Cardiac fibroblast (primary cell): ENCODE results near the gene SCNM1.
"Not testable (repeated sequence)": the region's sequence is repeated elsewhere in the genome, so short reads cannot be mapped to it uniquely, and the experiment has no call there.

ENCODE experiments used
- DNase-seq, 2 donors: peaks; one replicate each; pipeline versions ENCODE4 v3.0.0 to v3.0.0-alpha.2; 2010; ENCODE audit warnings: low read depth in 2 of 2
- H3K4me3 ChIP-seq, 2 donors: replicated peaks in 1 of 2; 1 replicate in 1 of 2; 2 replicates in 1 of 2; pipeline ENCODE4 v1.5.1; 2011; ENCODE audit warnings: low read depth in 2 of 2, low read length in 2 of 2, mild to moderate bottlenecking in 2 of 2, moderate library complexity in 1 of 2
- CTCF ChIP-seq: IDR thresholded peaks from one replicate; pipeline ENCODE4 v1.5.1; 2011; ENCODE audit warnings: low read depth, mild to moderate bottlenecking, low read length, inconsistent platforms

The SCNM1 gene

GRCh38 chr1:151193304-151193703 lies 27.4 kb downstream of the SCNM1 start:
- no peak overlapping the region for H3K4me3 ChIP-seq
- no peak for TF ChIP-seq CTCF
- DNase-seq = no peak

GRCh38 chr1:151193856-151194255 lies 27.9 kb downstream of the SCNM1 start:
- no peak overlapping the region for H3K4me3 ChIP-seq
- DNase-seq = no peak
- TF ChIP-seq CTCF = no peak

GRCh38 chr1:151194894-151195594 lies 29.1 kb downstream of the SCNM1 start:
- H3K4me3 ChIP-seq = not testable (repeated sequence)
- DNase-seq = peak; percentile 94 to 97

GRCh38 chr1:151196292-151196800 lies 30.4 kb downstream of the SCNM1 start:
- H3K4me3 ChIP-seq = peak overlapping the region in 1 of 2 donors; percentile 21
- DNase-seq = peak; percentile 90 to 93
- TF ChIP-seq CTCF = peak; percentile 54

- no peak for TF ChIP-seq CTCF
- no peak for DNase-seq
- peak overlapping the region; percentile 87 to 99 for H3K4me3 ChIP-seq
These were observed 31.9 kb downstream of the SCNM1 start for GRCh38 chr1:151197863-151198253.

GRCh38 chr1:151198254-151199127 lies 32.5 kb downstream of the SCNM1 start, which contains the start of gene PIP5K1A:
Gene PIP5K1A, plus strand, starts transcription at chr1:151198552. Its CDS starts 445 bp downstream, at chr1:151198997.
- no peak for TF ChIP-seq CTCF
- DNase-seq = peak; percentile 99
- H3K4me3 ChIP-seq = peak within 1 kb of the TSS; percentile 87 to 99

GRCh38 chr1:151199873-151200581 lies 34.1 kb downstream of the SCNM1 start:
- TF ChIP-seq CTCF = no peak
- DNase-seq = peak; percentile 86 to 95
- peak overlapping the region; percentile 87 to 99 for H3K4me3 ChIP-seq

GRCh38 chr1:151205381-151205965 lies 39.5 kb downstream of the SCNM1 start:
- not testable (repeated sequence) for DNase-seq, H3K4me3 ChIP-seq
